CD4-positive, CD25-positive, alpha-beta regulatory T cell (primary cell): ENCODE data around the gene POU2F3. TPM values are rescaled to one million over a fixed set of nuclear protein-coding genes. Genes with fewer than 3 reads are reported as not detected.

Experiments
- ATAC-seq, 2 donors: fragments of 150-1000 bp; cut with Tn5 transposase; one replicate each; pipeline ENCODE4 v1.10.0; 2021; ENCODE audit warnings: low read depth in 2 of 2, moderate number of reproducible peaks in 2 of 2, moderate library complexity in 1 of 2
- DNase-seq, 3 donors: peaks; one replicate each; pipeline versions ENCODE4 v3.0.0 to v3.0.0-alpha.2; 2012 to 2022; ENCODE audit warnings: mixed read lengths in 1 of 3
- H3K27ac ChIP-seq: one replicate; pipeline ENCODE4 v1.7.0; 2013; ENCODE audit warnings: mild to moderate bottlenecking, low read length; ENCODE audit not compliant: insufficient read depth, poor library complexity, severe bottlenecking
- H3K27me3 ChIP-seq: one replicate; pipeline ENCODE4 v1.7.0; 2013; ENCODE audit warnings: low read length; ENCODE audit not compliant: control insufficient read depth, insufficient read depth
- H3K36me3 ChIP-seq: one replicate; pipeline ENCODE4 v1.7.0; 2013; ENCODE audit warnings: mild to moderate bottlenecking, low read length, moderate library complexity; ENCODE audit not compliant: control insufficient read depth, insufficient read depth
- H3K4me1 ChIP-seq: 2 replicates; pipeline ENCODE4 v1.7.0; 2013; ENCODE audit warnings: mild to moderate bottlenecking, low read length; ENCODE audit not compliant: insufficient read depth, control insufficient read depth, poor library complexity, severe bottlenecking
- H3K4me3 ChIP-seq: one replicate; pipeline ENCODE4 v1.7.0; 2013; ENCODE audit warnings: low read depth, mild to moderate bottlenecking, low read length, moderate library complexity
- H3K9me3 ChIP-seq, 2 experiments: 1 replicate in 1 of 2; 2 replicates in 1 of 2; pipeline ENCODE4 v1.7.0; 2013; ENCODE audit warnings: low read length in 2 of 2, mild to moderate bottlenecking in 1 of 2, moderate library complexity in 1 of 2; ENCODE audit not compliant: control insufficient read depth in 2 of 2
- H3K27ac Mint-ChIP-seq, 3 donors: one replicate each; pipeline ENCODE4 v1.8.0; 2020 to 2022; ENCODE audit warnings: mild to moderate bottlenecking in 3 of 3, mixed read lengths in 3 of 3, moderate library complexity in 2 of 3
- H3K27me3 Mint-ChIP-seq: one replicate; pipeline ENCODE4 v1.8.0; 2022; ENCODE audit warnings: mild to moderate bottlenecking, mixed read lengths
- H3K36me3 Mint-ChIP-seq: one replicate; pipeline ENCODE4 v1.8.0; 2020; ENCODE audit warnings: mixed read lengths
- H3K4me1 Mint-ChIP-seq, 4 donors: one replicate each; pipeline ENCODE4 v1.8.0; 2020 to 2022; ENCODE audit warnings: mixed read lengths in 4 of 4, mild to moderate bottlenecking in 1 of 4
- H3K4me3 Mint-ChIP-seq, 4 donors: one replicate each; pipeline ENCODE4 v1.8.0; 2020 to 2022; ENCODE audit warnings: mild to moderate bottlenecking in 4 of 4, mixed read lengths in 4 of 4, moderate library complexity in 3 of 4
- H3K9me3 Mint-ChIP-seq, 7 donors: one replicate each; pipeline ENCODE4 v1.8.0; 2020 to 2022; ENCODE audit warnings: mixed read lengths in 7 of 7, mild to moderate bottlenecking in 3 of 7, moderate library complexity in 2 of 7
- polyA plus RNA-seq, 4 donors: library from polyadenylated mRNA; unstranded; fragments of 300-500 nt; fragmentation: Illumina TruSeq; gene quantifications; one replicate each; pipeline ENCODE4 v1.2.3, GENCODE V29; 2021
- total RNA-seq: library from RNA; stranded (reverse); gene quantifications from one replicate; pipeline ENCODE4 v1.2.3, GENCODE V29; 2022

POU2F3 gene
- total and polyA plus RNA-seq, 5 donors from 2014 or later, result not detected

- no peak overlapping the region for H3K4me3 ChIP-seq
- H3K27ac Mint-ChIP-seq, result no peak overlapping the region
- no peak overlapping the region for H3K27ac ChIP-seq
- H3K4me1 Mint-ChIP-seq, result peaks cover 13 to 24% (median 17%) of the 10 kb centered on the region in 4 donors
- no peaks in the 10 kb centered on the region for H3K9me3 Mint-ChIP-seq
- no peaks in the 10 kb centered on the region for H3K36me3 ChIP-seq
- peaks cover 26% of the 10 kb centered on the region for H3K4me1 ChIP-seq
- no peak for ATAC-seq
- peak overlapping the region in 2 of 4 donors; percentile 43 to 61 for H3K4me3 Mint-ChIP-seq
- peaks cover 17% of the 10 kb centered on the region for H3K27me3 ChIP-seq
- DNase-seq, result no peak
- no peaks in the 10 kb centered on the region for H3K36me3 Mint-ChIP-seq
- peaks cover 55% of the 10 kb centered on the region for H3K27me3 Mint-ChIP-seq
- H3K9me3 ChIP-seq, result no peaks in the 10 kb centered on the region
These were observed 86.9 kb downstream of the POU2F3 start for GRCh38 chr11:120326845-120327281.

GRCh38 chr11:120327311-120327710, 87.4 kb downstream of the POU2F3 start:
- peaks cover 17% of the 10 kb centered on the region for H3K27me3 ChIP-seq
- H3K4me3 ChIP-seq, result no peak overlapping the region
- no peak for ATAC-seq
- no peak overlapping the region for H3K27ac ChIP-seq
- no peaks in the 10 kb centered on the region for H3K36me3 Mint-ChIP-seq
- peaks cover 52% of the 10 kb centered on the region for H3K27me3 Mint-ChIP-seq
- no peak overlapping the region for H3K27ac Mint-ChIP-seq
- no peaks in the 10 kb centered on the region for H3K36me3 ChIP-seq
- peaks cover 13 to 24% (median 17%) of the 10 kb centered on the region in 4 donors for H3K4me1 Mint-ChIP-seq
- H3K9me3 Mint-ChIP-seq, result no peaks in the 10 kb centered on the region
- no peak for DNase-seq
- peaks cover 26% of the 10 kb centered on the region for H3K4me1 ChIP-seq
- no peaks in the 10 kb centered on the region for H3K9me3 ChIP-seq
- H3K4me3 Mint-ChIP-seq, result peak overlapping the region in 1 of 4 donors; percentile 43

GRCh38 chr11:120329556-120329955, 89.6 kb downstream of the POU2F3 start:
- Histone ChIP-seq H3K27me3 (peaks cover 5% of the 10 kb centered on the region), H3K27ac (no peak overlapping the region), H3K4me1 (peaks cover 26% of the 10 kb centered on the region), H3K9me3 (no peaks in the 10 kb centered on the region), H3K36me3 (no peaks in the 10 kb centered on the region), H3K4me3 (no peak overlapping the region)
- H3K9me3 Mint-ChIP-seq, result no peaks in the 10 kb centered on the region
- H3K36me3 Mint-ChIP-seq, result no peaks in the 10 kb centered on the region
- H3K4me1 Mint-ChIP-seq, result peaks cover 13 to 23% (median 18%) of the 10 kb centered on the region in 4 donors
- no peak overlapping the region for H3K27ac Mint-ChIP-seq
- DNase-seq (no peak), ATAC-seq (no peak)
- H3K27me3 Mint-ChIP-seq, result peaks cover 32% of the 10 kb centered on the region
- H3K4me3 Mint-ChIP-seq, result no peak overlapping the region

- H3K4me3 Mint-ChIP-seq, result no peak overlapping the region
- peaks cover 28% of the 10 kb centered on the region for H3K27me3 Mint-ChIP-seq
- peaks cover 14 to 23% (median 19%) of the 10 kb centered on the region in 4 donors for H3K4me1 Mint-ChIP-seq
- no peak overlapping the region for H3K27ac Mint-ChIP-seq
- Histone ChIP-seq H3K4me1 (peaks cover 24% of the 10 kb centered on the region), H3K9me3 (no peaks in the 10 kb centered on the region), H3K27ac (no peak overlapping the region), H3K27me3 (peaks cover 2% of the 10 kb centered on the region), H3K36me3 (no peaks in the 10 kb centered on the region), H3K4me3 (no peak overlapping the region)
- no peaks in the 10 kb centered on the region for H3K36me3 Mint-ChIP-seq
- no peak for DNase-seq
- no peaks in the 10 kb centered on the region for H3K9me3 Mint-ChIP-seq
- ATAC-seq, result no peak
These were observed 90.1 kb downstream of the POU2F3 start for GRCh38 chr11:120330045-120330444.

GRCh38 chr11:120331301-120331996, 91.5 kb downstream of the POU2F3 start:
- no peaks in the 10 kb centered on the region for H3K9me3 Mint-ChIP-seq
- no peak for DNase-seq
- H3K27ac ChIP-seq, result no peak overlapping the region
- ATAC-seq, result no peak
- H3K27ac Mint-ChIP-seq, result no peak overlapping the region
- H3K36me3 Mint-ChIP-seq, result no peaks in the 10 kb centered on the region
- peaks cover 10 to 19% (median 14%) of the 10 kb centered on the region in 4 donors for H3K4me1 Mint-ChIP-seq
- no peak overlapping the region for H3K4me3 ChIP-seq
- no peaks in the 10 kb centered on the region for H3K9me3 ChIP-seq
- H3K27me3 ChIP-seq, result peaks cover 2% of the 10 kb centered on the region
- H3K4me1 ChIP-seq, result peaks cover 16% of the 10 kb centered on the region
- H3K36me3 ChIP-seq, result no peaks in the 10 kb centered on the region
- no peak overlapping the region for H3K4me3 Mint-ChIP-seq
- H3K27me3 Mint-ChIP-seq, result peaks cover 19% of the 10 kb centered on the region

GRCh38 chr11:120332822-120333716, 93.1 kb downstream of the POU2F3 start:
- Mint-ChIP-seq H3K27me3 (peaks cover 16% of the 10 kb centered on the region), H3K4me3 (no peak overlapping the region), H3K4me1 (peaks cover 15 to 19% (median 17%) of the 10 kb centered on the region in 4 donors), H3K9me3 (peaks cover 0 to 1% (median 0%) of the 10 kb centered on the region in 7 donors), H3K27ac (no peak overlapping the region), H3K36me3 (no peaks in the 10 kb centered on the region)
- H3K27ac ChIP-seq, result no peak overlapping the region
- ATAC-seq (no peak), DNase-seq (no peak)
- H3K27me3 ChIP-seq, result peaks cover 10% of the 10 kb centered on the region
- no peak overlapping the region for H3K4me3 ChIP-seq
- H3K36me3 ChIP-seq, result no peaks in the 10 kb centered on the region
- peaks cover 25% of the 10 kb centered on the region for H3K4me1 ChIP-seq
- H3K9me3 ChIP-seq, result no peaks in the 10 kb centered on the region

GRCh38 chr11:120333801-120334200, 93.9 kb downstream of the POU2F3 start:
- H3K27me3 Mint-ChIP-seq, result peaks cover 14% of the 10 kb centered on the region
- H3K9me3 ChIP-seq, result no peaks in the 10 kb centered on the region
- H3K4me3 ChIP-seq, result no peak overlapping the region

More at GRCh38 chr11:120333801-120334200, 93.9 kb downstream of the POU2F3 start:
- Histone ChIP-seq H3K27me3 (peaks cover 8% of the 10 kb centered on the region), H3K27ac (no peak overlapping the region), H3K36me3 (no peaks in the 10 kb centered on the region), H3K4me1 (peaks cover 32% of the 10 kb centered on the region)
- H3K36me3 Mint-ChIP-seq, result no peaks in the 10 kb centered on the region
- H3K9me3 Mint-ChIP-seq, result peaks cover 0 to 3% (median 0%) of the 10 kb centered on the region in 7 donors
- no peak overlapping the region for H3K4me3 Mint-ChIP-seq
- H3K4me1 Mint-ChIP-seq, result peaks cover 15 to 22% (median 20%) of the 10 kb centered on the region in 4 donors
- no peak for ATAC-seq
- no peak for DNase-seq
- no peak overlapping the region for H3K27ac Mint-ChIP-seq
